ENCODE data around the gene CSPG4.
"Not testable (repeated sequence)": the region's sequence is repeated elsewhere in the genome, so short reads cannot be mapped to it uniquely, and the experiment has no call there.

GRCh38 chr15:75748882-75749281, 36.2 kb upstream of the CSPG4 start:
- not testable (repeated sequence) for TF ChIP-seq SREBF2 (CRISPR knock-in tag; IDR thresholded peaks at IDR 0.05); MCM7 (IDR thresholded peaks at IDR 0.05); RBM25 (IDR thresholded peaks at IDR 0.05; ENCODE audit: low read depth, low read length, severe bottlenecking); RCOR1 (IDR thresholded peaks at IDR 0.05; ENCODE audit: borderline replicate concordance in 1 of 2, low read depth in 2 of 2, low read length in 2 of 2)
